GM12892 (cell line): ENCODE measurements around the gene SLC17A1.

ENCODE experiments used
- POLR2A ChIP-seq: IDR thresholded peaks from 2 replicates; pipeline ENCODE4 v1.6.1; 2011; ENCODE audit warnings: low read depth, low read length, control low read depth
- POLR2AphosphoS5 ChIP-seq: IDR thresholded peaks from 2 replicates; pipeline ENCODE4 v1.6.1; 2011; ENCODE audit warnings: low read depth, low read length, control low read depth

GRCh38 chr6:25832307-25832662 is 433 bp upstream of the SLC17A1 start:
- no peak for TF ChIP-seq POLR2A
- no peak for TF ChIP-seq POLR2AphosphoS5
